ENCODE data around the gene CIC.
A peak's percentile ranks its signal among the peaks of the same experiment; 100 is the strongest.

Gene CIC

GRCh38 chr19:42277821-42278451 is 8.9 kb downstream of the CIC start:
- DNase-seq (ENCODE audit: low spot score) = peak; percentile 78

- peak; percentile 64 for DNase-seq (ENCODE audit: low spot score)
Observed at GRCh38 chr19:42278452-42279154, 9.6 kb downstream of the CIC start.

DNA sequence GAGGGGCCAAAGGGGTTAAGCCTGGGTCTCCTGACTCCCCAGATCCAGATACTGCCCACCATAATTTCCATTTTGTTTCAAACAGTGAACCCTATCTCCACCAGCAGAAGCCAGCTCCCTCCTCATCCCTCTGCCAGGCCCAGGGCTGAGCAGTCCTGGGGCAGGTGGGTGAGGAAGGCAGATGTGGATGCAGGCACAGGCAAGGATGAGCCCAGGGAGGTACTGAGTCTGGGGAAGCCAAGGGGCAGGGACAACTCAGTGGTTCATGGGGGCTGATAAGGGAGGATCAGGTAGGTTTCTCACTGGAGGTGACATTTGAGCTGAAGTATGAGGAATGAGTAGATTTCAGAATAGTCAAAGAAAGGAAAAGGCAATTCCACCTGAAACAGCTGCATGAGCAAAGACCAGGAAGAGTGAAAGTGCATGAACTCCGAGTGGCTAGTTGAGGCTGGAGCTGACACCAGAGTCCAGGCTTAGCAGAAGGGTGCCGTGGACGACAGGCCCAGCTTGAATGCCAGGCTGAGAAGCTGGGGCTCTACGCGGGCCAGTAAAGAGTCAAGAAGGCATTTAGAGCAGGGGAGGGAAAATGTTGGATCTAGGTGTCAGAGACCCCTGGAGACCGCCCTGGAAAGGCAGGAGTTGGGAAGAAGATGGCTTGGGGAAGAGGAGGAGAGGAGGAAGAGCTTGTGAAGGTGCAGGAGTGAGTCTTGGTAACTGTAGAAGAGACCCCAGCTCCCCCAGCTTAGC is 10.3 kb downstream of the CIC start:
- no peak for DNase-seq (ENCODE audit: low spot score)

DNA sequence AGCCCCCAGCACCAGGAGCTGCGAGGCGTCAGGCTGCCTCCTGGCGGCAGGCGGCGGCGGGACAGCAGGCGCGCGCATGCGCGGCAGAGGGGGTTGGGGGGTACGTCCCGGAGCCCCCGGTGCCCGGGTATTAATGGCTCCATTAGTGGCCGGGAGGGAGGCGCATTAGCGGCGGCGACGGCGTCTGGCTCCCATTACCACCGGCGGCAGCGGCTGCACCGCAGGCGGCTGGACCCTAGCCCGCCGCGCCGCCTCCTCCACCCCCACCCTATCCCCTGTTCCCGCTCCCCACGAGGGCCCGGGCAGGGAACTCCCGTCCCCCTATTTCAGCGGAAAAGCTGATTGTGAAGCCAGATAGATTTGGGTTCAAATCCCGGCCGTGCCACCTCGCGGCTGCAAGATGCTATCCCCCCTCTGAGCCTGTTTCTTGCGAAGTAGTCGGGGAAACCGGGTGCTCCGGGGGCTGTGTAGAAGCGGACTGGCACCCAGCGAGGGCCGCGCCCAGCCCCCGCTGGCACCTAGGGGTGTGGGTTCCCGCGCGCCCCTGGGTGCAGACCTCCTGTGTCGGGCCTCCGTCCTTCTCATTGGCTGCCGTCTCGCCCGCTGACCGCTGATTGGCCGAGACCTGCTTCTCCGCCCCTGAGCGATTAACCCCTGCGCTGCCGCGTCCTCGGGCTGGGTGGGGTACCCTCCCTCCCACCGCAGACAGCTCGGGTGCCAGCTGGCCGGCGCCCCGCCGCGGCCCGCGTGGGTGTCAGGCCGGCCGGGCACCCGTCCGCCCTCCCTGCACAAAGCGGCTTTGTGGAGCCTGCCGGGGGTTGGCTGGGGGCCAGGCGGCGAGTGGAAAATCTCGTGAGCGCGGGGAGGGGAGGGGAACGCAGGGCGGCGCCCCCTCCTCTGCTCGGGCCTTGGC is 11.1 kb downstream of the CIC start:
- DNase-seq (ENCODE audit: low spot score) = peak; percentile 96

DNA sequence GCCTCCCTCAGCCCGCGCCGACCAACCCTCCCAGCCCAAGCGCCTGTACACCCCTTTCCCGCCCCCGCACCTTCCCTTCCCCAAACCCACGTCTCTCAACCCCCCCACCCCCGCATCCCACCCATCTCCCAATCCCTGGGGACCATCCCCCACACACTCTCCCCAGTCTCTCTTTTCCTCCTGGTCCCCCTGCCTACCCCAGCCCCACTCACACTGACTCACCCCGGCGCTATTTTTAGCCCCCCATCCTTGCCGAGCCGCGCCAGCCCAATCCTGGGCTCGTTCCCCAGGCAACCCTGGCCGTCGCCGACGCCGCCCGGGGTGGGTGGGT is 11.7 kb downstream of the CIC start:
- DNase-seq (ENCODE audit: low spot score) = no peak

GRCh38 chr19:42281146-42281826 is 12.2 kb downstream of the CIC start:
- peak; percentile 84 for DNase-seq (ENCODE audit: low spot score)

GRCh38 chr19:42281827-42282762 is 13.0 kb downstream of the CIC start:
- DNase-seq (ENCODE audit: low spot score) = peak; percentile 69

DNA sequence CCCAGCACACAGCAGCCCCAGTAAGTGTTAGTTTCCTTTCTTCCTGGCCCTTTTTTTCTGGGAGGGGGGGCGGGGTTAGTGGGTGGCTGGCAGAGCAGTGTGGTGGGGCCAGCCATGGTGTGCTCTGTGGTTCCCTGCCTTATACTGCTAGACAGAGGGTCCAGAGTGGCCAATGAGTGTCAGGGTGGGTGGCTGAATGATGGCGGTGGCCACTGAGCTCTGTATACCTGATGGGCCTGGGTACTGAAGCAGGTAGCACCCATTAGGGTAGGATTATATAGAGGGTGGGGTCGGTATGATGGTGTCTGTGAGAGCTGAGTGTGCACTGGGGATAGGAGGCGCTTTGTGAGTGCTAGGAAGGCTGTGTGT is 13.8 kb downstream of the CIC start:
- peak; percentile 68 for DNase-seq (ENCODE audit: low spot score)

DNA sequence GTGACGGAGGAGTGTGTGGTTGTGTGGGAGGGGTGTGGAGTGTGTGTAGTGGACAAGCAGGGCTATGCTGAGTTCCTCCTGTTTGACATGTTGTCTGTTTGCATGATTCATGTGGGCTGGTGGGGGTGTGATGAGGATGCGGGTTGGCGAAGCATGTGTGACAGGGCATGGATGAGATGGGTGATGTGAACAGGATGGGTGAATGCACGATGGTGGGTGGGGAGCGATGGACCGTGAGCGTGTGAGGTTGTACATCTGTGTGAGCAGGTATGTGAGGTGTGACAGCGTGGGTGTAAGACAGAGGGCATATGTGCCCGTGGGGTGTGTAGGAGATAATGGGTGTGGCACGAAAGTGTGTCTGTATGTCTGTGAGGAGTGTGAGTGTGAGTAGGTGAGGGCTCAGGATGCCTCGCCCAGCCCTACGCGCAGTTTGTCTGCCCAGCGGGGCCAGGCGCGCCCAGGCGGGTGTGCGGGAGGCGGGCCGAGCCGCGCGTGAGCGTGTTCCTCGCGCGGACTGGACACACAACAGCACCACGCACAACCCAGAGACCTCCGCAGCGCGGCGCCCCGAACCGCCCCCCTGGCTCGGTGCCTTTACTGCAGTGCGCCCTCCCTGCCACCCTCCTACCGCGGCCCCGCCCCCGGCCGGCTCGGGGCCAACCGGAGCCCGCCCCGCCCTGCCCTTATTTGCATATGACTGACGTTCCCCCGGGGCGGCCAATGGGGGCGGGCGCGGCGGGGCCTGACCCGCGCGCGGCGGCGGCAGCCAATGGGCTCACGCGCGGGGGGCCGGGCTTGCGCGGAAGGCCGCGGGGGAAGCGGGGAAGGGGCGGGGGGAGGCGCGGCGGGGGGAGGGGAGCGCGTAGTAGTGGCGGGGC is 14.4 kb downstream of the CIC start:
- peak; percentile 98 for DNase-seq (ENCODE audit: low spot score)

DNA sequence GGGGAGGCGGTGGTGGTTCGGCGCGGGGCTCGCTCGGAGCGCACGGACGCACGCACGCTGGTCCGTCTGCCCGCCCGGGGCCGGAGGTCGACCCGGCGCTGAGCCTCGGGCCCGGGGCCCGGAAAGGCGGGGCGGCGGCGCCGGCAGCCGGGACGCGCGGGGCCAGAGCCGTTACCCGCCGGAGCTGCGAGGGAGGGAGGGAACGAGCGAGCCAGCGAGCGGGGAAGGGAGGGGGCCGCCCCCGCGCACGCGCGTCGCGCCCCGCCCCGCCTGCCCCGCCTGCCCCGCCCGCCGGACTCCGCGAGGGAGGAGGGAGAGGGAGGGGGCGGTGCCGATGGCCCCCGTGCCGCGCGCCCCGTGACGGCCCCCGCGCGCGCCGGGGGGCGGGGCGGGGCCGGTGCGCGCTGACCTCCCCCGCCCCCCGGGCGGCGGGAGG is 15.0 kb downstream of the CIC start:
- peak; percentile 92 for DNase-seq (ENCODE audit: low spot score)

- DNase-seq (ENCODE audit: low spot score) = peak; percentile 71
Observed at GRCh38 chr19:42284591-42285341, 15.7 kb downstream of the CIC start.

DNA sequence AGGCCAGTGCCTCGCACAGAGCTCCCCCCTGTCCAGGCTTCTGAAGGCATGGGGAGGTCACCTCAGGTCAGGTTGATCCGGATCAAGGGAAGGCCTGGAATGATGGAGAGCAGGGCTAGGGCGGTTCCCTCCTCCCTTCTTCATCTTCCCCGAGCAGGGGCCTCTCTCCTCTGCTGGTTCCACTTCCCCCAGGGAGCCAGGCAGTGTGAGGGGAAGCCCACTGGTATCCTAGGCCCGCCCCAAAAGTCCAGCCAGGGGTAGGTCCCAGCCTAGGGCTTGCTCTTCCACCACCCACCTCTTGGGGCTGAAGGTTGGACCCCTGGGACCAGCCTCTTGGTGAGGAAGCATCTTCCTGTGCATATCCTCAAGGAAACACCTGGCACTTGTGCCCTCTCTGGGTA is 16.5 kb downstream of the CIC start:
- peak; percentile 62 for DNase-seq (ENCODE audit: low spot score)

DNA sequence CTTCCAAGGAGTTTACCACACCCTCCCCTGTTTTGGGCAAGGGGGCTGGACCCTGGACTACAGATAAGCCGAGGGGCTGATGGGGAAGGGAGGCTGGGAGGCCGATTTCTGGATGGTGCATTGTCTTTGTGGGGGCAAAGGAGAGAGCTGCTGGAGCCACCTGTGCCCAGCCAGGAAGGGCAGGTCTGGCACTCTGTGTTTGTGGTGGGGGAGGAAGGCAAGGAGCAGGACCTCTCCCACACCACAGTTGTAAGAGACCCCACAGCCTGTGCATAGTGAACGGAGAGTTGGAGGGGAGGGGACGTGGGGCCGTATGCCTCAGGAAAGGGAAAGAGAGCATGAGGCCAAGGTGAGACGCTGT is 16.9 kb downstream of the CIC start:
- peak; percentile 62 for DNase-seq (ENCODE audit: low spot score)

DNA sequence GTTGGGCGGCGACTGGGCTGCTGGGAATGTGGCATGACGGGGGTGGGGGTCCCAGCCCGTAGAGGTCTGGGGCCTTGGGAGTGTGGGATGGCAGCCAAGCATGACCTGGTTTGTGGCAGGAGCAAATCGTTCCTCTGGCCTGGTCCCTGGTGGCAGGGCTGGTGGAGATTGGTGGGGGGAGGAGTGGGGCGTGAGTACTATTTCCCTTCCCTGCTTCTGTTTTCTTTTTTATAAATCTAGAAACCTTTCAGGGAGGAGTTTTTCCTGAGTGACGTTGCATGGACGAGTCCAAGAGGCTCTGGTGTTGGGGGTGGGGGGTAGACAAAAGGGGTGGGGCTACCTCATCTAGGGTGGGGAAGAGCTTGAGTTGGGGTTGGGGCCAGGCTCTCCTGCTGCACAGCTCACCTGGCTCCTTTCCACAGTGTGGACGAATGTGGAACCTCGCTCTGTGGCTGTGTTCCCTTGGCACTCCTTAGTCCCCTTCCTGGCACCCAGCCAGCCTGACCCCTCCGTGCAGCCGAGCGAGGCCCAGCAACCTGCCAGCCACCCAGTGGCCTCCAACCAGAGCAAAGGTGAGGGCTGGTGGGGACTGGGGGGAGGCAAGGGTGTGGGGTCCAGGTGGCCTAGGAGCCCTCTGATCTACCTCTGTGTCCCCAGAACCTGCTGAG is 17.4 kb downstream of the CIC start:
- peak; percentile 64 for DNase-seq (ENCODE audit: low spot score)

- peak; percentile 62 for DNase-seq (ENCODE audit: low spot score)
Observed at GRCh38 chr19:42287017-42287826, 18.2 kb downstream of the CIC start.

DNA sequence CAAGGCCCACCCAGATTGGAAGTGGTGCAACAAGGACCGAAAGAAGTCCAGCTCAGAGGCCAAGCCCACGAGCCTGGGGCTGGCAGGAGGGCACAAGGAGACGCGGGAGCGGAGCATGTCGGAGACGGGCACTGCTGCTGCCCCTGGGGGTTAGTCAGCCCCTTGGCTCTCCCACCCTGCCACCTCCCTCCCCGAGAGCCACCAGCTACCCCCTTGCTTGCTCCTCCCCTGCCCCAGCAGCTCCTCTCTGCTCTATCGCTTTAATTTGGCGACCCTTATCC is 18.7 kb downstream of the CIC start:
- peak; percentile 55 for DNase-seq (ENCODE audit: low spot score)

- DNase-seq (ENCODE audit: low spot score) = no peak
Observed at GRCh38 chr19:42288387-42288786, 19.3 kb downstream of the CIC start.
